ENCODE data around the gene ADGRL2.

The ADGRL2 gene

GRCh38 chr1:81823082-81823481 is 22.3 kb downstream of the ADGRL2 start:
- Histone ChIP-seq H3K27me3 (ENCODE audit: insufficient read depth, low read length, poor library complexity) (no peaks in the 10 kb centered on the region), H3K79me2 (ENCODE audit: insufficient read depth, low read length) (no peaks in the 10 kb centered on the region), H4K20me1 (ENCODE audit: insufficient read depth, low read length) (no peaks in the 10 kb centered on the region), H3K27ac (ENCODE audit: low read length) (no peak overlapping the region), H2AFZ (ENCODE audit: low read depth, low read length) (no peak overlapping the region), H3K4me2 (ENCODE audit: insufficient read depth, low read length) (no peak overlapping the region), H3K4me1 (ENCODE audit: insufficient read depth, low read length) (no peaks in the 10 kb centered on the region), H3K9me3 (ENCODE audit: insufficient read depth, low read length, severe bottlenecking) (no peaks in the 10 kb centered on the region), H3K9ac (ENCODE audit: low read depth, low read length) (no peak overlapping the region), H3K36me3 (ENCODE audit: insufficient read depth, low read length) (no peaks in the 10 kb centered on the region), H3K4me3 (ENCODE audit: low read depth in 1 of 2, low read length in 2 of 2) (no peak overlapping the region)
- no peak for DNase-seq
- no peak for ATAC-seq (ENCODE audit: insufficient read depth, low read depth)
- TF ChIP-seq EZH2 (IDR thresholded peaks at IDR 0.05; ENCODE audit: borderline replicate concordance, low read depth, low read length, severe bottlenecking) = no peak
- TF ChIP-seq, protein P1, sequence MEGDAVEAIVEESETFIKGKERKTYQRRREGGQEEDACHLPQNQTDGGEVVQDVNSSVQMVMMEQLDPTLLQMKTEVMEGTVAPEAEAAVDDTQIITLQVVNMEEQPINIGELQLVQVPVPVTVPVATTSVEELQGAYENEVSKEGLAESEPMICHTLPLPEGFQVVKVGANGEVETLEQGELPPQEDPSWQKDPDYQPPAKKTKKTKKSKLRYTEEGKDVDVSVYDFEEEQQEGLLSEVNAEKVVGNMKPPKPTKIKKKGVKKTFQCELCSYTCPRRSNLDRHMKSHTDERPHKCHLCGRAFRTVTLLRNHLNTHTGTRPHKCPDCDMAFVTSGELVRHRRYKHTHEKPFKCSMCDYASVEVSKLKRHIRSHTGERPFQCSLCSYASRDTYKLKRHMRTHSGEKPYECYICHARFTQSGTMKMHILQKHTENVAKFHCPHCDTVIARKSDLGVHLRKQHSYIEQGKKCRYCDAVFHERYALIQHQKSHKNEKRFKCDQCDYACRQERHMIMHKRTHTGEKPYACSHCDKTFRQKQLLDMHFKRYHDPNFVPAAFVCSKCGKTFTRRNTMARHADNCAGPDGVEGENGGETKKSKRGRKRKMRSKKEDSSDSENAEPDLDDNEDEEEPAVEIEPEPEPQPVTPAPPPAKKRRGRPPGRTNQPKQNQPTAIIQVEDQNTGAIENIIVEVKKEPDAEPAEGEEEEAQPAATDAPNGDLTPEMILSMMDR (IDR thresholded peaks at IDR 0.05; ENCODE audit: borderline replicate concordance, extremely low read depth, low read length, poor library complexity, severe bottlenecking) = no peak

GRCh38 chr1:81824759-81825158 is 24.0 kb downstream of the ADGRL2 start:
- Histone ChIP-seq H3K27ac (ENCODE audit: low read length) (no peak overlapping the region), H3K36me3 (ENCODE audit: insufficient read depth, low read length) (no peaks in the 10 kb centered on the region), H3K9ac (ENCODE audit: low read depth, low read length) (no peak overlapping the region), H3K4me3 (ENCODE audit: low read depth in 1 of 2, low read length in 2 of 2) (no peak overlapping the region), H3K79me2 (ENCODE audit: insufficient read depth, low read length) (no peaks in the 10 kb centered on the region), H3K9me3 (ENCODE audit: insufficient read depth, low read length, severe bottlenecking) (no peaks in the 10 kb centered on the region), H3K27me3 (ENCODE audit: insufficient read depth, low read length, poor library complexity) (no peaks in the 10 kb centered on the region), H3K4me1 (ENCODE audit: insufficient read depth, low read length) (no peaks in the 10 kb centered on the region), H3K4me2 (ENCODE audit: insufficient read depth, low read length) (no peak overlapping the region), H4K20me1 (ENCODE audit: insufficient read depth, low read length) (no peaks in the 10 kb centered on the region), H2AFZ (ENCODE audit: low read depth, low read length) (no peak overlapping the region)
- ATAC-seq (ENCODE audit: insufficient read depth, low read depth) (no peak), DNase-seq (no peak)
- TF ChIP-seq EZH2 (IDR thresholded peaks at IDR 0.05; ENCODE audit: borderline replicate concordance, low read depth, low read length, severe bottlenecking) = no peak
- TF ChIP-seq, protein P1 (IDR thresholded peaks at IDR 0.05; ENCODE audit: borderline replicate concordance, extremely low read depth, low read length, poor library complexity, severe bottlenecking) = no peak

- TF ChIP-seq EZH2 (IDR thresholded peaks at IDR 0.05; ENCODE audit: borderline replicate concordance, low read depth, low read length, severe bottlenecking) = no peak
- TF ChIP-seq, protein P1 (IDR thresholded peaks at IDR 0.05; ENCODE audit: borderline replicate concordance, extremely low read depth, low read length, poor library complexity, severe bottlenecking) = no peak
- no peak overlapping the region for H3K27ac ChIP-seq (ENCODE audit: low read length)
- ATAC-seq (ENCODE audit: insufficient read depth, low read depth) = no peak
- no peak overlapping the region for H3K4me3 ChIP-seq (ENCODE audit: low read depth in 1 of 2, low read length in 2 of 2)
- no peaks in the 10 kb centered on the region for H3K4me1 ChIP-seq (ENCODE audit: insufficient read depth, low read length)
- no peaks in the 10 kb centered on the region for H4K20me1 ChIP-seq (ENCODE audit: insufficient read depth, low read length)
- no peak overlapping the region for H3K9ac ChIP-seq (ENCODE audit: low read depth, low read length)
- H3K9me3 ChIP-seq (ENCODE audit: insufficient read depth, low read length, severe bottlenecking) = no peaks in the 10 kb centered on the region
- no peak overlapping the region for H3K4me2 ChIP-seq (ENCODE audit: insufficient read depth, low read length)
- H3K79me2 ChIP-seq (ENCODE audit: insufficient read depth, low read length) = no peaks in the 10 kb centered on the region
- no peaks in the 10 kb centered on the region for H3K36me3 ChIP-seq (ENCODE audit: insufficient read depth, low read length)
- no peak for DNase-seq
- H3K27me3 ChIP-seq (ENCODE audit: insufficient read depth, low read length, poor library complexity) = no peaks in the 10 kb centered on the region
- H2AFZ ChIP-seq (ENCODE audit: low read depth, low read length) = no peak overlapping the region
Observed at GRCh38 chr1:81827942-81828341, 27.2 kb downstream of the ADGRL2 start.

- no peak overlapping the region for H3K27ac ChIP-seq (ENCODE audit: low read length)
- no peaks in the 10 kb centered on the region for H3K9me3 ChIP-seq (ENCODE audit: insufficient read depth, low read length, severe bottlenecking)
- no peaks in the 10 kb centered on the region for H4K20me1 ChIP-seq (ENCODE audit: insufficient read depth, low read length)
- no peaks in the 10 kb centered on the region for H3K36me3 ChIP-seq (ENCODE audit: insufficient read depth, low read length)
- DNase-seq = no peak
- no peak for TF ChIP-seq EZH2 (IDR thresholded peaks at IDR 0.05; ENCODE audit: borderline replicate concordance, low read depth, low read length, severe bottlenecking)
- TF ChIP-seq, protein P1 (IDR thresholded peaks at IDR 0.05; ENCODE audit: borderline replicate concordance, extremely low read depth, low read length, poor library complexity, severe bottlenecking) = no peak
- no peak overlapping the region for H3K9ac ChIP-seq (ENCODE audit: low read depth, low read length)
- H3K4me2 ChIP-seq (ENCODE audit: insufficient read depth, low read length) = no peak overlapping the region
- no peaks in the 10 kb centered on the region for H3K27me3 ChIP-seq (ENCODE audit: insufficient read depth, low read length, poor library complexity)
- ATAC-seq (ENCODE audit: insufficient read depth, low read depth) = no peak
- H2AFZ ChIP-seq (ENCODE audit: low read depth, low read length) = no peak overlapping the region
- H3K4me1 ChIP-seq (ENCODE audit: insufficient read depth, low read length) = no peaks in the 10 kb centered on the region
- no peak overlapping the region for H3K4me3 ChIP-seq (ENCODE audit: low read depth in 1 of 2, low read length in 2 of 2)
- H3K79me2 ChIP-seq (ENCODE audit: insufficient read depth, low read length) = no peaks in the 10 kb centered on the region
Observed at GRCh38 chr1:81832573-81832972, 31.8 kb downstream of the ADGRL2 start.

Data from DND-41 (cell line).